ENCODE data around the gene SAP30L. TPM values are rescaled to one million over a fixed set of nuclear protein-coding genes. Genes with fewer than 3 reads are reported as not detected.

The SAP30L gene
- total RNA-seq, 1 experiment from 2014 or later, result 38.6 TPM

DNA sequence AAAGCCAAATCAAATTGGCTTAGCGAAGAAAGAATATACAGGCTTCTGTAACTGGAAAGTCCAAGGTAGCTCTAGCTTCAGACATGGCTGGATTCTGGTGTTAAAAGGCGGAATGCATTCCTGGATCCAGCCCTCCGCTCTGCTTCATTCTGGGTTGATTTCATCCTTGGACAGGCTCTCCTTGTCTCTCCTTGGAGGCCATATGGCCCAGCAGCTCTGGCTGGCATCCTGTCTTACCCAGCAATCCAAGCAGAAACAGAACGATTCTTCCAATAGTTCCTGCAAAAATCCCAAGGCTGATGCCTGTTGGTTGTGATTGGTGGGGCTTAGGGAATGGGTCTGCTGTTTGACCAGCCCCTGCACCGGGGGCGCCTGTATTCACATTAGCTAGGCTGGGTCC is 37.0 kb upstream of the SAP30L start:
- Mint-ChIP-seq H3K36me3 (ENCODE audit: insufficient read depth, unreplicated experiment) (peaks cover 5% of the 10 kb centered on the region), H3K4me1 (ENCODE audit: low read depth, unreplicated experiment) (no peaks in the 10 kb centered on the region), H3K4me3 (ENCODE audit: low read depth, unreplicated experiment) (no peak overlapping the region), H3K27ac (ENCODE audit: unreplicated experiment) (no peak overlapping the region), H3K9me3 (ENCODE audit: low read depth, unreplicated experiment) (no peaks in the 10 kb centered on the region), H3K27me3 (ENCODE audit: unreplicated experiment) (no peaks in the 10 kb centered on the region)
- CTCF ChIA-PET, result interaction anchor here (0.5 kb wide), 1 partner anchor 17 kb away, joined by 3 read pairs; no protein-coding TSS in a partner anchor
- no TSS peak for BruUV-seq (replicated peaks)
- DNase-seq, result no peak
- TF ChIP-seq, protein P1, sequence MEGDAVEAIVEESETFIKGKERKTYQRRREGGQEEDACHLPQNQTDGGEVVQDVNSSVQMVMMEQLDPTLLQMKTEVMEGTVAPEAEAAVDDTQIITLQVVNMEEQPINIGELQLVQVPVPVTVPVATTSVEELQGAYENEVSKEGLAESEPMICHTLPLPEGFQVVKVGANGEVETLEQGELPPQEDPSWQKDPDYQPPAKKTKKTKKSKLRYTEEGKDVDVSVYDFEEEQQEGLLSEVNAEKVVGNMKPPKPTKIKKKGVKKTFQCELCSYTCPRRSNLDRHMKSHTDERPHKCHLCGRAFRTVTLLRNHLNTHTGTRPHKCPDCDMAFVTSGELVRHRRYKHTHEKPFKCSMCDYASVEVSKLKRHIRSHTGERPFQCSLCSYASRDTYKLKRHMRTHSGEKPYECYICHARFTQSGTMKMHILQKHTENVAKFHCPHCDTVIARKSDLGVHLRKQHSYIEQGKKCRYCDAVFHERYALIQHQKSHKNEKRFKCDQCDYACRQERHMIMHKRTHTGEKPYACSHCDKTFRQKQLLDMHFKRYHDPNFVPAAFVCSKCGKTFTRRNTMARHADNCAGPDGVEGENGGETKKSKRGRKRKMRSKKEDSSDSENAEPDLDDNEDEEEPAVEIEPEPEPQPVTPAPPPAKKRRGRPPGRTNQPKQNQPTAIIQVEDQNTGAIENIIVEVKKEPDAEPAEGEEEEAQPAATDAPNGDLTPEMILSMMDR (IDR thresholded peaks at IDR 0.05; ENCODE audit: unreplicated experiment), result no peak
- intact Hi-C loops (cut with micrococcal nuclease; ENCODE audit: unreplicated experiment), result loop anchor here (5.0 kb wide), 1 partner anchor 437 kb away; no protein-coding TSS in a partner anchor

DNA sequence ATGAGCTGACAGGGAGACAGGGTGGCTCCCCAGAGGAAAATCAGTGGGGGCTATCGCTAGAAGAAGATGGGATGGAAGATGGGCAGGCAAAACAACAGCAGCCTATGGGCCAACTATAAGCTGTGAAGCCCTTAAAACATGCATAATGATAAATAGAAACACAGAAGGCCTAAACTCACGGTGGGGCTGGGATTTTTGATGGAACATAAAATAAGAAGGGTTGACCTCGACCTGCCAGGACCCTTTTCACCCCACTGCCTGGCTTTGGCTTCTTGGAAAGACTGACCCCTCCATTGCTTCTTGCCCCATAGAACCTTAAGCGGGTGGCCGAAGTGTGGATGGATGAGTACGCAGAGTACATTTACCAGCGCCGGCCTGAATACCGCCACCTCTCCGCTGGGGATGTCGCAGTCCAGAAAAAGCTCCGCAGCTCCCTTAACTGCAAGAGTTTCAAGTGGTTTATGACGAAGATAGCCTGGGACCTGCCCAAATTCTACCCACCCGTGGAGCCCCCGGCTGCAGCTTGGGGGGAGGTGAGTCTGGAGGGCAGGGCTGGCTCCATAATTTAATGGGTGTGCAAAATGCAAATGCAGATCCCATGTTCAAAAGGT is 36.5 kb upstream of the SAP30L start:
- intact Hi-C loops (cut with micrococcal nuclease; ENCODE audit: unreplicated experiment), result loop anchor here (5.0 kb wide), 1 partner anchor 437 kb away; no protein-coding TSS in a partner anchor
- H3K9me3 Mint-ChIP-seq (ENCODE audit: low read depth, unreplicated experiment), result no peaks in the 10 kb centered on the region
- peaks cover 5% of the 10 kb centered on the region for H3K36me3 Mint-ChIP-seq (ENCODE audit: insufficient read depth, unreplicated experiment)
- TF ChIP-seq, protein P1 (IDR thresholded peaks at IDR 0.05; ENCODE audit: unreplicated experiment), result no peak
- DNase-seq, result no peak
- H3K4me3 Mint-ChIP-seq (ENCODE audit: low read depth, unreplicated experiment), result no peak overlapping the region
- no TSS peak for BruUV-seq (replicated peaks)
- H3K4me1 Mint-ChIP-seq (ENCODE audit: low read depth, unreplicated experiment), result no peaks in the 10 kb centered on the region
- H3K27ac Mint-ChIP-seq (ENCODE audit: unreplicated experiment), result no peak overlapping the region
- no peaks in the 10 kb centered on the region for H3K27me3 Mint-ChIP-seq (ENCODE audit: unreplicated experiment)
- CTCF ChIA-PET, result interaction anchor here (0.5 to 1.3 kb wide), 2 partner anchors 16 to 219 kb away, joined by 3 to 4 read pairs; no protein-coding TSS in a partner anchor

DNA sequence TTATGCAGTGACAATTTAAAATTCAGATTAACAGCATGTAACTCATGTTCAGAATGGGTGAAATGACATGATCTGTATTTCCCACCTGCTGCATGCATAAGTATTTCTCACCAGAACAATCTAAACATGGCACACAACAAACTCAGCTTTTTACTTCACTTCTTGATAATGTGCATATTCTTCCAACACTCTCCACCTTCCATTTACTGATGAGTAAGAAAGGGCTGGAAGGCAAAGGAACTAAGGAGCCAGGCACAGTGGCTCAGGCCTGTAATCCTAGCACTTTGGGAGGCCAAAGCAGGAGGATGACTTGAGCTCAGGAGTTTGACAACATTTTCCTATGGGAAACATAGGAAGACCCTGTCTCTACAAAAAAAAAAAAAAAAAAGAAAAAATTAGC is 35.8 kb upstream of the SAP30L start:
- no peak overlapping the region for H3K4me3 Mint-ChIP-seq (ENCODE audit: low read depth, unreplicated experiment)
- no peaks in the 10 kb centered on the region for H3K4me1 Mint-ChIP-seq (ENCODE audit: low read depth, unreplicated experiment)
- TF ChIP-seq, protein P1 (IDR thresholded peaks at IDR 0.05; ENCODE audit: unreplicated experiment), result no peak
- H3K27ac Mint-ChIP-seq (ENCODE audit: unreplicated experiment), result no peak overlapping the region
- intact Hi-C loops (cut with micrococcal nuclease; ENCODE audit: unreplicated experiment), result no loop called here
- no TSS peak for BruUV-seq (replicated peaks)
- CTCF ChIA-PET, result interaction anchor here (1.3 kb wide), 1 partner anchor 220 kb away, joined by 4 read pairs; no protein-coding TSS in a partner anchor
- no peak for DNase-seq
- H3K27me3 Mint-ChIP-seq (ENCODE audit: unreplicated experiment), result no peaks in the 10 kb centered on the region
- H3K9me3 Mint-ChIP-seq (ENCODE audit: low read depth, unreplicated experiment), result no peaks in the 10 kb centered on the region
- peaks cover 5% of the 10 kb centered on the region for H3K36me3 Mint-ChIP-seq (ENCODE audit: insufficient read depth, unreplicated experiment)

DNA sequence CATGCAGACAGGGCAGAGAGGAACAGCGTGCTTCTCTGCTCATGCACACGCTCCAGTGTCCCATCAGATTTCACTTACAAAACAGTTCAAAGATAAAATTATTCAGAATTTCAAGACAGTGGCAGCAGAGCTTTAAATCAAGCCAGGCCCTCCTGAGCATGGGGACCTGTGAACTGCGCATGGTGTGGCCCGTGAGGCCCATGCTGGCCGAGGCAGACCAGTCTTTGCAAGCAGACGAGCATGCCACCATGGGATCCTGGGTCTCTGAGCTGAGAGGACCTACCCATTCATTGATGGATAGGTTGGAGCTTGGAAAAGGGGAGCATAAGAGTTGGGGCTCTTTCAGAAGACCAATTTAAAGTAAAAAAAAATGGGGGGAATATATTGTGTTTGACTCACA is 35.0 kb upstream of the SAP30L start:
- Mint-ChIP-seq H3K27ac (ENCODE audit: unreplicated experiment) (no peak overlapping the region), H3K36me3 (ENCODE audit: insufficient read depth, unreplicated experiment) (peaks cover 5% of the 10 kb centered on the region), H3K9me3 (ENCODE audit: low read depth, unreplicated experiment) (no peaks in the 10 kb centered on the region), H3K27me3 (ENCODE audit: unreplicated experiment) (no peaks in the 10 kb centered on the region), H3K4me1 (ENCODE audit: low read depth, unreplicated experiment) (no peaks in the 10 kb centered on the region), H3K4me3 (ENCODE audit: low read depth, unreplicated experiment) (no peak overlapping the region)
- no peak for DNase-seq
- CTCF ChIA-PET, result interaction anchor here (1.3 kb wide), 1 partner anchor 221 kb away, joined by 4 read pairs; no protein-coding TSS in a partner anchor
- BruUV-seq (replicated peaks), result no TSS peak
- intact Hi-C loops (cut with micrococcal nuclease; ENCODE audit: unreplicated experiment), result no loop called here
- TF ChIP-seq, protein P1 (IDR thresholded peaks at IDR 0.05; ENCODE audit: unreplicated experiment), result no peak

All from Calu3 (cell line).